HCT116 (cell line): Measurements from ENCODE around the gene WASL. TPM values are rescaled to one million over a fixed set of nuclear protein-coding genes. Genes with fewer than 3 reads are reported as not detected.

ENCODE experiments used
- ATAC-seq: fragments of 200-7000 bp; cut with Tn5 transposase; 2 replicates; pipeline ENCODE4 v1.9.1; 2020; ENCODE audit warnings: mild to moderate bottlenecking, moderate library complexity
- BruUV-seq: library from RNA; stranded (reverse); fragments of 400-500 nt; replicated peaks from 2 replicates; lab custom pipeline; 2021; lab: Mats Ljungman, UMichigan
- CTCF ChIA-PET: fragments of 300-600 bp; sonication (Branson Sonifier 250); formaldehyde crosslinking; loops from one replicate; lab custom pipeline; 2021; ENCODE audit warnings: antibody characterized with exemption; lab: Charles Lee
- POLR2A ChIA-PET: fragments of 300-600, 350-600 bp; sonication (Branson Sonifier 250); formaldehyde crosslinking; loops from one replicate; lab custom pipeline; 2021; ENCODE audit warnings: antibody characterized with exemption; lab: Charles Lee
- RAD21 ChIA-PET, 2 experiments: fragments of 300-600 bp; sonication (Branson Sonifier 250); formaldehyde crosslinking; loops; one replicate each; lab custom pipeline; 2023; ENCODE audit warnings: low total read pairs in 2 of 2; ENCODE audit not compliant: uncharacterized antibody in 2 of 2, unreplicated experiment in 2 of 2, low non-redundant PET in 1 of 2; lab: Charles Lee
- DNase-seq: peaks from one replicate; pipeline ENCODE4 v3.0.0-alpha.2; 2010; ENCODE audit warnings: low read depth, low spot score
- H2AFZ ChIP-seq: fragments of 200-600 bp; shearing (Covaris generic), sonication (generic); 2 replicates; pipeline ENCODE4 v1.6.1; 2017; ENCODE audit warnings: low read depth, mixed run types, mixed read lengths, antibody characterized with exemption, low read length; ENCODE audit not compliant: poor library complexity, severe bottlenecking
- H3K27ac ChIP-seq: 2 replicates; pipeline ENCODE4 v1.5.1; 2012; ENCODE audit warnings: low read depth, low read length
- H3K27me3 ChIP-seq: fragments of 200-600 bp; sonication (generic); 2 replicates; pipeline ENCODE4 v1.6.1; 2016; ENCODE audit warnings: mixed run types, low read length, mixed read lengths; ENCODE audit not compliant: insufficient read depth
- H3K36me3 ChIP-seq, 2 experiments: fragments of 200-500 bp in 1 of 2; fragments of 200-600 bp in 1 of 2; sonication (Bioruptor generic) in 1 of 2; sonication (generic) in 1 of 2; 2 replicates each; pipeline versions ENCODE4 v1.5.1 to v1.6.1; 2014 to 2016; ENCODE audit warnings: low read length in 2 of 2, inconsistent platforms in 1 of 2, mixed read lengths in 1 of 2, mixed run types in 1 of 2; ENCODE audit not compliant: insufficient read depth in 2 of 2, control insufficient read depth in 1 of 2
- H3K4me1 ChIP-seq, 2 experiments: fragments of 200-600 bp in 1 of 2; sonication (generic) in 1 of 2; 2 replicates each; pipeline versions ENCODE4 v1.5.1 to v1.6.1; 2012 to 2017; ENCODE audit warnings: low read length in 2 of 2, inconsistent platforms in 1 of 2, mild to moderate bottlenecking in 1 of 2, mixed read lengths in 1 of 2, mixed run types in 1 of 2, moderate library complexity in 1 of 2; ENCODE audit not compliant: insufficient read depth in 2 of 2, control insufficient read depth in 1 of 2
- H3K4me2 ChIP-seq: fragments of 200-600 bp; sonication (generic); 2 replicates; pipeline ENCODE4 v1.6.1; 2017; ENCODE audit warnings: mixed run types, low read length, mixed read lengths
- H3K4me3 ChIP-seq, 2 experiments: fragments of 200-600 bp in 1 of 2; sonication (generic) in 1 of 2; replicated peaks in 1 of 2; 2 replicates each; pipeline ENCODE4 v1.5.1; 2011 to 2016; ENCODE audit warnings: low read length in 2 of 2, control low read depth in 1 of 2, low read depth in 1 of 2, mild to moderate bottlenecking in 1 of 2, mixed read lengths in 1 of 2, mixed run types in 1 of 2
- H3K79me2 ChIP-seq: fragments of 200-600 bp; sonication (generic); 2 replicates; pipeline ENCODE4 v1.6.1; 2017; ENCODE audit warnings: mild to moderate bottlenecking, mixed run types, low read length, moderate library complexity, mixed read lengths; ENCODE audit not compliant: insufficient read depth
- H3K9ac ChIP-seq: fragments of 200-600 bp; sonication (generic); 2 replicates; pipeline ENCODE4 v1.6.1; 2016; ENCODE audit warnings: low read length, mixed read lengths
- H3K9me2 ChIP-seq: fragments of 200-600 bp; sonication (generic), shearing (Covaris generic); 2 replicates; pipeline ENCODE4 v1.6.1; 2017; ENCODE audit warnings: mixed run types, mild to moderate bottlenecking, moderate library complexity; ENCODE audit not compliant: insufficient read depth
- H3K9me3 ChIP-seq, 2 experiments: fragments of 200-500 bp in 1 of 2; fragments of 200-600 bp in 1 of 2; sonication (Bioruptor generic) in 1 of 2; sonication (generic) in 1 of 2; 2 replicates each; pipeline ENCODE4 v1.6.1; 2014 to 2017; ENCODE audit warnings: low read length in 2 of 2, mixed read lengths in 2 of 2, inconsistent platforms in 1 of 2, low read depth in 1 of 2, mild to moderate bottlenecking in 1 of 2, mixed run types in 1 of 2, moderate library complexity in 1 of 2; ENCODE audit not compliant: control insufficient read depth in 1 of 2, insufficient read depth in 1 of 2
- H4K20me1 ChIP-seq: fragments of 200-600 bp; sonication (generic), shearing (Covaris generic); 2 replicates; pipeline ENCODE4 v1.6.1; 2017; ENCODE audit warnings: mixed run types, mild to moderate bottlenecking, moderate library complexity; ENCODE audit not compliant: insufficient read depth
- ATF3 ChIP-seq: IDR thresholded peaks from 2 replicates; pipeline ENCODE4 v1.6.1; 2012
- CBX3 ChIP-seq: IDR thresholded peaks from 2 replicates; pipeline ENCODE4 v1.6.1; 2012; ENCODE audit warnings: low read depth
- CTCF ChIP-seq, 3 experiments: fragments of 200-600 bp in 1 of 3; sonication (generic) in 1 of 3; IDR thresholded peaks in 2 of 3; conservative IDR thresholded peaks in 1 of 3; 2 replicates each; pipeline ENCODE4 v1.5.1; 2012 to 2017; ENCODE audit warnings: low read depth in 2 of 3, low read length in 2 of 3, antibody characterized with exemption in 1 of 3, borderline replicate concordance in 1 of 3, control low read depth in 1 of 3, mild to moderate bottlenecking in 1 of 3, mixed read lengths in 1 of 3, mixed run types in 1 of 3, moderate library complexity in 1 of 3; ENCODE audit not compliant: insufficient read depth in 1 of 3
- EZH2 ChIP-seq: fragments of 200-600 bp; sonication (generic); IDR thresholded peaks from 2 replicates; pipeline ENCODE4 v1.6.1; 2017; ENCODE audit warnings: antibody characterized with exemption, mixed run types
- EZH2phosphoT487 ChIP-seq: fragments of 200-600 bp; IDR thresholded peaks from 2 replicates; pipeline ENCODE4 v1.6.1; 2018; ENCODE audit warnings: antibody characterized with exemption, borderline replicate concordance
- FOSL1 ChIP-seq: IDR thresholded peaks from 2 replicates; pipeline ENCODE4 v1.6.1; 2012; ENCODE audit warnings: low read depth
- JUND ChIP-seq: IDR thresholded peaks from 2 replicates; pipeline ENCODE4 v1.6.1; 2012
- MAX ChIP-seq: IDR thresholded peaks from 2 replicates; pipeline ENCODE4 v1.6.1; 2012
- POLR2A ChIP-seq: IDR thresholded peaks from 2 replicates; pipeline ENCODE4 v1.7.0; 2011; ENCODE audit warnings: borderline replicate concordance; ENCODE audit not compliant: insufficient read depth, insufficient read length; ENCODE audit errors: extremely low read depth
- POLR2AphosphoS5 ChIP-seq: IDR thresholded peaks from 2 replicates; pipeline ENCODE4 v1.6.1; 2011; ENCODE audit warnings: mild to moderate bottlenecking, low read depth, low read length, moderate library complexity
- RAD21 ChIP-seq: IDR thresholded peaks from 2 replicates; pipeline ENCODE4 v1.6.1; 2012; ENCODE audit warnings: low read depth, mild to moderate bottlenecking
- REST ChIP-seq: IDR thresholded peaks from 2 replicates; pipeline ENCODE4 v1.6.1; 2012; ENCODE audit warnings: low read depth
- SP1 ChIP-seq: IDR thresholded peaks from 2 replicates; pipeline ENCODE4 v1.6.1; 2012; ENCODE audit warnings: low read depth
- SRF ChIP-seq: IDR thresholded peaks from 2 replicates; pipeline ENCODE4 v1.6.1; 2012; ENCODE audit warnings: low read depth
- TCF7L2 ChIP-seq: IDR thresholded peaks from 2 replicates; pipeline ENCODE4 v1.7.0; 2011; ENCODE audit warnings: borderline replicate concordance, inconsistent platforms; ENCODE audit not compliant: insufficient read depth, insufficient read length; ENCODE audit errors: extremely low read depth
- YY1 ChIP-seq: IDR thresholded peaks from 2 replicates; pipeline ENCODE4 v1.6.1; 2011; ENCODE audit warnings: low read length, low read depth, moderate library complexity, mild to moderate bottlenecking; ENCODE audit not compliant: insufficient replicate concordance; ENCODE audit errors: extremely low read depth
- ZBTB33 ChIP-seq: IDR thresholded peaks from 2 replicates; pipeline ENCODE4 v1.6.1; 2011; ENCODE audit warnings: mild to moderate bottlenecking, low read length, moderate library complexity; ENCODE audit not compliant: insufficient replicate concordance; ENCODE audit errors: extremely low read depth
- ZFX ChIP-seq: fragments of 450-650 bp; IDR thresholded peaks from 2 replicates; pipeline ENCODE4 v1.6.1; 2017
- ZNF274 ChIP-seq: fragments of 200-500 bp; sonication (Bioruptor generic); IDR thresholded peaks from 2 replicates; pipeline ENCODE4 v1.6.1; 2014; ENCODE audit warnings: mild to moderate bottlenecking, low read depth, low read length, inconsistent platforms
- intact Hi-C: fragments of 100-400 bp; cut with micrococcal nuclease; formaldehyde crosslinking; loops from 2 replicates; pipeline ENCODE4 v1.10.0; 2022
- total RNA-seq: library from RNA; stranded (reverse); gene quantifications from one replicate; pipeline ENCODE4 v1.2.1, GENCODE V29; 2021; ENCODE audit not compliant: unreplicated experiment

WASL gene
- total RNA-seq, 1 experiment from 2014 or later: 26.2 TPM

GRCh38 chr7:123665157-123665556 lies 83.6 kb downstream of the WASL start:
- H3K27me3 ChIP-seq: no peaks in the 10 kb centered on the region
- no peaks in the 10 kb centered on the region for H3K4me1 ChIP-seq
- H3K36me3 ChIP-seq: no peaks in the 10 kb centered on the region
- H3K4me2 ChIP-seq: no peak overlapping the region
- TF ChIP-seq ZFX (no peak), ZNF274 (no peak), FOSL1 (no peak), JUND (no peak), EZH2phosphoT487 (no peak), POLR2A (no peak), ATF3 (no peak), RAD21 (no peak), SP1 (no peak), CBX3 (no peak), TCF7L2 (no peak), YY1 (no peak), SRF (no peak), EZH2 (no peak), ZBTB33 (no peak), REST (no peak), CTCF (IDR thresholded peaks at IDR 0.05 in 2 of 3, conservative IDR thresholded peaks at IDR 0.05 in 1 of 3; ENCODE audit: borderline replicate concordance in 1 of 3, insufficient read depth in 1 of 3, low read depth in 2 of 3, low read length in 2 of 3) (no peak), MAX (no peak), POLR2AphosphoS5 (no peak)
- TF ChIP-seq, all 23 proteins: peak for 0
- ATAC-seq (no peak), DNase-seq (no peak)
- intact Hi-C loops: no loop called here
- Histone ChIP-seq H3K9me2 (no peaks in the 10 kb centered on the region), H3K27ac (no peak overlapping the region), H2AFZ (no peak overlapping the region), H3K4me3 (no peak overlapping the region), H3K79me2 (no peaks in the 10 kb centered on the region), H3K9me3 (no peaks in the 10 kb centered on the region), H3K9ac (no peak overlapping the region), H4K20me1 (no peaks in the 10 kb centered on the region)
- ChIA-PET CTCF (no interaction called here), POLR2A (no interaction called here), RAD21 (no interaction called here)
- no TSS peak for BruUV-seq
